Measurements from ENCODE around the gene TASOR. TPM values are rescaled to one million over a fixed set of nuclear protein-coding genes. Genes with fewer than 3 reads are reported as not detected.

Gene TASOR
- total RNA-seq, 1 experiment from 2014 or later = 39.6 TPM

GRCh38 chr3:56667973-56668579 lies 15.0 kb downstream of the TASOR start:
- H3K4me3 ChIP-seq (ENCODE audit: insufficient read depth, low read depth, low read length) = no peak overlapping the region
- no peak for DNase-seq
- peaks cover 5% of the 10 kb centered on the region for H3K36me3 ChIP-seq (replicated peaks; ENCODE audit: control insufficient read depth, insufficient read depth, low read length)
- H3K27me3 ChIP-seq (ENCODE audit: control insufficient read depth, insufficient read depth, low read length) = no peaks in the 10 kb centered on the region

GRCh38 chr3:56664823-56665222 lies 18.2 kb downstream of the TASOR start:
- Histone ChIP-seq H3K4me3 (ENCODE audit: insufficient read depth, low read depth, low read length) (no peak overlapping the region), H3K36me3 (replicated peaks; ENCODE audit: control insufficient read depth, insufficient read depth, low read length) (peaks cover 5% of the 10 kb centered on the region; the same call in 1 of the 2 replicates), H3K27me3 (ENCODE audit: control insufficient read depth, insufficient read depth, low read length) (no peaks in the 10 kb centered on the region)
- DNase-seq = no peak

GRCh38 chr3:56655709-56656108 lies 27.4 kb downstream of the TASOR start:
- DNase-seq = no peak
- Histone ChIP-seq H3K4me3 (ENCODE audit: insufficient read depth, low read depth, low read length) (no peak overlapping the region), H3K27me3 (ENCODE audit: control insufficient read depth, insufficient read depth, low read length) (no peaks in the 10 kb centered on the region), H3K36me3 (replicated peaks; ENCODE audit: control insufficient read depth, insufficient read depth, low read length) (peaks cover 5% of the 10 kb centered on the region)

- peak; percentile 6 for DNase-seq
- Histone ChIP-seq H3K27me3 (ENCODE audit: control insufficient read depth, insufficient read depth, low read length) (no peaks in the 10 kb centered on the region), H3K4me3 (ENCODE audit: insufficient read depth, low read depth, low read length) (no peak overlapping the region), H3K36me3 (replicated peaks; ENCODE audit: control insufficient read depth, insufficient read depth, low read length) (peaks cover 5% of the 10 kb centered on the region)
These were observed 28.6 kb downstream of the TASOR start for GRCh38 chr3:56654460-56654859.

- Histone ChIP-seq H3K4me3 (ENCODE audit: insufficient read depth, low read depth, low read length) (no peak overlapping the region), H3K36me3 (replicated peaks; ENCODE audit: control insufficient read depth, insufficient read depth, low read length) (peaks cover 9% of the 10 kb centered on the region), H3K27me3 (ENCODE audit: control insufficient read depth, insufficient read depth, low read length) (no peaks in the 10 kb centered on the region)
- no peak for DNase-seq
These were observed 37.7 kb downstream of the TASOR start for GRCh38 chr3:56645407-56645806.

GRCh38 chr3:56633602-56634535 lies 49.2 kb downstream of the TASOR start:
- H3K27me3 ChIP-seq (ENCODE audit: control insufficient read depth, insufficient read depth, low read length) = no peaks in the 10 kb centered on the region
- H3K4me3 ChIP-seq (ENCODE audit: insufficient read depth, low read depth, low read length) = no peak overlapping the region
- DNase-seq = no peak
- peaks cover 6% of the 10 kb centered on the region for H3K36me3 ChIP-seq (replicated peaks; ENCODE audit: control insufficient read depth, insufficient read depth, low read length)

Other genes starting within 250 kb of the TASOR start
- 2.4 and 7.9 TPM in 2 replicates for gene ERC2, start 214.8 kb downstream of the TASOR start, total RNA-seq (2014; rRNA removed; shearing (Covaris generic))
- 13.2 and 25.2 TPM in 2 replicates for gene CCDC66, start 126.1 kb downstream of the TASOR start, total RNA-seq (2014; rRNA removed; shearing (Covaris generic))
- 3.6 and 3.8 TPM in 2 replicates for gene ARHGEF3, start 118.7 kb upstream of the TASOR start, total RNA-seq (2014; rRNA removed; shearing (Covaris generic))

Data from H7 (cell line).